CD8-positive, alpha-beta memory T cell (primary cell): ENCODE results near the gene PHACTR3. TPM values are rescaled to one million over a fixed set of nuclear protein-coding genes. Genes with fewer than 3 reads are reported as not detected.

Experiments used
- CTCF ChIA-PET: fragments of 350-600 bp; sonication (Branson Sonifier 250); formaldehyde crosslinking; loops from one replicate; lab custom pipeline; 2021; ENCODE audit warnings: antibody characterized with exemption; lab: Charles Lee
- POLR2A ChIA-PET: fragments of 350-600 bp; sonication (Branson Sonifier 250); formaldehyde crosslinking; loops from one replicate; lab custom pipeline; 2021; ENCODE audit warnings: antibody characterized with exemption; lab: Charles Lee
- DNase-seq, 5 donors: peaks; one replicate each; pipeline versions ENCODE4 v3.0.0 to v3.0.0-alpha.2; 2020 to 2022; ENCODE audit warnings: mixed read lengths in 1 of 5
- H3K27ac ChIP-seq: one replicate; pipeline ENCODE4 v1.7.0; 2013; ENCODE audit warnings: low read depth, mild to moderate bottlenecking, low read length, moderate library complexity
- H3K27me3 ChIP-seq: 2 replicates; pipeline ENCODE4 v1.7.0; 2013; ENCODE audit warnings: low read length, mild to moderate bottlenecking; ENCODE audit not compliant: insufficient read depth, poor library complexity, severe bottlenecking
- H3K36me3 ChIP-seq: 2 replicates; pipeline ENCODE4 v1.7.0; 2013; ENCODE audit warnings: mild to moderate bottlenecking, low read length, moderate library complexity; ENCODE audit not compliant: insufficient read depth
- H3K4me1 ChIP-seq: 2 replicates; pipeline ENCODE4 v1.7.0; 2013; ENCODE audit warnings: mild to moderate bottlenecking, low read length, moderate library complexity; ENCODE audit not compliant: insufficient read depth
- H3K4me3 ChIP-seq: 2 replicates; pipeline ENCODE4 v1.7.0; 2013; ENCODE audit warnings: mild to moderate bottlenecking, low read length
- H3K9me3 ChIP-seq: 2 replicates; pipeline ENCODE4 v1.7.0; 2013; ENCODE audit warnings: mild to moderate bottlenecking, low read length
- H3K27ac Mint-ChIP-seq, 8 donors: one replicate each; pipeline ENCODE4 v1.8.0; 2020 to 2021; ENCODE audit warnings: mixed read lengths in 8 of 8, mild to moderate bottlenecking in 6 of 8, inconsistent platforms in 3 of 8, moderate library complexity in 3 of 8
- H3K27me3 Mint-ChIP-seq, 2 donors: one replicate each; pipeline ENCODE4 v1.8.0; 2020 to 2021; ENCODE audit warnings: mixed read lengths in 2 of 2, mild to moderate bottlenecking in 1 of 2, moderate library complexity in 1 of 2
- H3K36me3 Mint-ChIP-seq, 3 donors: one replicate each; pipeline ENCODE4 v1.8.0; 2020 to 2021; ENCODE audit warnings: mixed read lengths in 3 of 3, inconsistent platforms in 1 of 3, mild to moderate bottlenecking in 1 of 3
- H3K4me1 Mint-ChIP-seq, 3 donors: one replicate each; pipeline ENCODE4 v1.8.0; 2020 to 2021; ENCODE audit warnings: mixed read lengths in 3 of 3, inconsistent platforms in 1 of 3, mild to moderate bottlenecking in 1 of 3
- H3K4me3 Mint-ChIP-seq, 7 donors: one replicate each; pipeline ENCODE4 v1.8.0; 2020 to 2021; ENCODE audit warnings: mixed read lengths in 7 of 7, mild to moderate bottlenecking in 6 of 7, moderate library complexity in 4 of 7, inconsistent platforms in 2 of 7
- H3K9me3 Mint-ChIP-seq, 5 donors: one replicate each; pipeline ENCODE4 v1.8.0; 2020 to 2022; ENCODE audit warnings: mixed read lengths in 5 of 5, mild to moderate bottlenecking in 3 of 5, moderate library complexity in 2 of 5, inconsistent platforms in 1 of 5
- polyA plus RNA-seq: library from polyadenylated mRNA; unstranded; fragments of 300-500 nt; fragmentation: Illumina TruSeq; gene quantifications from one replicate; pipeline ENCODE4 v1.2.3, GENCODE V29; 2021
- total RNA-seq, 2 experiments: library from RNA; stranded (reverse); gene quantifications; one replicate each; pipeline ENCODE4 v1.2.3, GENCODE V29; 2021

PHACTR3 gene
- total and polyA plus RNA-seq, 3 experiments from 2014 or later: not detected

- Mint-ChIP-seq H3K4me3 (no peak overlapping the region), H3K27me3 (peaks cover 0 to 2% of the 10 kb centered on the region in 2 donors), H3K36me3 (no peaks in the 10 kb centered on the region), H3K4me1 (no peaks in the 10 kb centered on the region), H3K9me3 (no peaks in the 10 kb centered on the region), H3K27ac (no peak overlapping the region)
- no peak overlapping the region for H3K27ac ChIP-seq
- H3K27me3 ChIP-seq: no peaks in the 10 kb centered on the region
- ChIA-PET POLR2A (no interaction called here), CTCF (no interaction called here)
- H3K9me3 ChIP-seq: no peaks in the 10 kb centered on the region
- H3K36me3 ChIP-seq: no peaks in the 10 kb centered on the region
- no peaks in the 10 kb centered on the region for H3K4me1 ChIP-seq
- DNase-seq: no peak
- no peak overlapping the region for H3K4me3 ChIP-seq
Observed at GRCh38 chr20:59813126-59813947, 209.0 kb downstream of the PHACTR3 start.

GRCh38 chr20:59813948-59814839, 209.9 kb downstream of the PHACTR3 start:
- H3K27ac ChIP-seq: no peak overlapping the region
- no peaks in the 10 kb centered on the region for H3K36me3 ChIP-seq
- CTCF ChIA-PET: no interaction called here
- no peaks in the 10 kb centered on the region for H3K4me1 ChIP-seq
- Mint-ChIP-seq H3K36me3 (no peaks in the 10 kb centered on the region), H3K27me3 (peaks cover 0 to 5% of the 10 kb centered on the region in 2 donors), H3K27ac (peak overlapping the region in 1 of 8 donors; percentile 90), H3K4me1 (no peaks in the 10 kb centered on the region), H3K4me3 (no peak overlapping the region), H3K9me3 (no peaks in the 10 kb centered on the region)
- no peaks in the 10 kb centered on the region for H3K27me3 ChIP-seq
- no peak overlapping the region for H3K4me3 ChIP-seq
- POLR2A ChIA-PET: no interaction called here
- DNase-seq: no peak
- H3K9me3 ChIP-seq: no peaks in the 10 kb centered on the region

- Mint-ChIP-seq H3K4me3 (no peak overlapping the region), H3K27me3 (peaks cover 1 to 6% of the 10 kb centered on the region in 2 donors), H3K27ac (peak overlapping the region in 1 of 8 donors; percentile 78), H3K9me3 (no peaks in the 10 kb centered on the region), H3K36me3 (no peaks in the 10 kb centered on the region), H3K4me1 (no peaks in the 10 kb centered on the region)
- CTCF ChIA-PET: no interaction called here
- POLR2A ChIA-PET: no interaction called here
- Histone ChIP-seq H3K4me3 (no peak overlapping the region), H3K36me3 (no peaks in the 10 kb centered on the region), H3K27ac (no peak overlapping the region), H3K4me1 (no peaks in the 10 kb centered on the region), H3K9me3 (no peaks in the 10 kb centered on the region), H3K27me3 (no peaks in the 10 kb centered on the region)
- DNase-seq: no peak
Observed at GRCh38 chr20:59814840-59815340, 210.6 kb downstream of the PHACTR3 start.

- ChIA-PET POLR2A (no interaction called here), CTCF (no interaction called here)
- Histone ChIP-seq H3K36me3 (no peaks in the 10 kb centered on the region), H3K27ac (no peak overlapping the region), H3K4me3 (no peak overlapping the region), H3K9me3 (no peaks in the 10 kb centered on the region), H3K27me3 (no peaks in the 10 kb centered on the region), H3K4me1 (no peaks in the 10 kb centered on the region)
- no peak overlapping the region for H3K4me3 Mint-ChIP-seq
- H3K9me3 Mint-ChIP-seq: no peaks in the 10 kb centered on the region
- no peaks in the 10 kb centered on the region for H3K36me3 Mint-ChIP-seq
- no peak for DNase-seq
- H3K27me3 Mint-ChIP-seq: peaks cover 3 to 13% of the 10 kb centered on the region in 2 donors
- H3K4me1 Mint-ChIP-seq: no peaks in the 10 kb centered on the region
- H3K27ac Mint-ChIP-seq: no peak overlapping the region
Observed at GRCh38 chr20:59816146-59816738, 211.9 kb downstream of the PHACTR3 start.

- POLR2A ChIA-PET: no interaction called here
- Histone ChIP-seq H3K9me3 (no peaks in the 10 kb centered on the region), H3K27ac (no peak overlapping the region), H3K27me3 (no peaks in the 10 kb centered on the region), H3K36me3 (no peaks in the 10 kb centered on the region), H3K4me1 (no peaks in the 10 kb centered on the region), H3K4me3 (no peak overlapping the region)
- Mint-ChIP-seq H3K27me3 (peaks cover 3 to 13% of the 10 kb centered on the region in 2 donors), H3K9me3 (peaks cover 0 to 2% (median 0%) of the 10 kb centered on the region in 5 donors), H3K4me3 (no peak overlapping the region), H3K4me1 (no peaks in the 10 kb centered on the region), H3K36me3 (no peaks in the 10 kb centered on the region), H3K27ac (no peak overlapping the region)
- DNase-seq: no peak
- CTCF ChIA-PET: no interaction called here
Observed at GRCh38 chr20:59817406-59817805, 213.1 kb downstream of the PHACTR3 start.

- Histone ChIP-seq H3K9me3 (no peaks in the 10 kb centered on the region), H3K36me3 (no peaks in the 10 kb centered on the region), H3K27me3 (no peaks in the 10 kb centered on the region), H3K4me3 (no peak overlapping the region), H3K27ac (no peak overlapping the region), H3K4me1 (no peaks in the 10 kb centered on the region)
- H3K9me3 Mint-ChIP-seq: peaks cover 0 to 2% (median 0%) of the 10 kb centered on the region in 5 donors
- peaks cover 5 to 13% of the 10 kb centered on the region in 2 donors for H3K27me3 Mint-ChIP-seq
- H3K4me1 Mint-ChIP-seq: no peaks in the 10 kb centered on the region
- H3K36me3 Mint-ChIP-seq: no peaks in the 10 kb centered on the region
- H3K27ac Mint-ChIP-seq: no peak overlapping the region
- no peak overlapping the region for H3K4me3 Mint-ChIP-seq
- no peak for DNase-seq
- ChIA-PET POLR2A (no interaction called here), CTCF (no interaction called here)
Observed at GRCh38 chr20:59817846-59818615, 213.7 kb downstream of the PHACTR3 start.

GRCh38 chr20:59818911-59819310, 214.6 kb downstream of the PHACTR3 start:
- DNase-seq: no peak
- H3K27ac ChIP-seq: no peak overlapping the region
- no peaks in the 10 kb centered on the region for H3K36me3 ChIP-seq
- Mint-ChIP-seq H3K9me3 (peaks cover 0 to 2% (median 0%) of the 10 kb centered on the region in 5 donors), H3K4me3 (no peak overlapping the region), H3K27ac (no peak overlapping the region), H3K4me1 (no peaks in the 10 kb centered on the region), H3K27me3 (peaks cover 5 to 13% of the 10 kb centered on the region in 2 donors), H3K36me3 (no peaks in the 10 kb centered on the region)
- H3K4me1 ChIP-seq: no peaks in the 10 kb centered on the region
- H3K27me3 ChIP-seq: no peaks in the 10 kb centered on the region
- H3K9me3 ChIP-seq: no peaks in the 10 kb centered on the region
- no peak overlapping the region for H3K4me3 ChIP-seq
- CTCF ChIA-PET: no interaction called here
- POLR2A ChIA-PET: no interaction called here
